Transverse colon (tissue), 4 donors: Measurements from ENCODE around the gene AGK. TPM values are rescaled to one million over a fixed set of nuclear protein-coding genes. Genes with fewer than 3 reads are reported as not detected.

Experiments used
- DNase-seq: peaks from one replicate; pipeline ENCODE4 v3.0.0-alpha.2; 2019
- H3K27ac ChIP-seq, 4 donors: fragments of 200-600 bp; sonication (generic); 2 replicates each; pipeline ENCODE4 v1.5.1; 2016 to 2018; ENCODE audit warnings: inconsistent platforms in 4 of 4
- H3K27me3 ChIP-seq: fragments of 200-600 bp; sonication (generic); 2 replicates; pipeline ENCODE4 v1.5.1; 2017; ENCODE audit warnings: inconsistent platforms
- H3K36me3 ChIP-seq, 4 donors: fragments of 200-600 bp; sonication (generic); 2 replicates each; pipeline ENCODE4 v1.5.1; 2017 to 2019; ENCODE audit warnings: inconsistent platforms in 4 of 4
- H3K4me1 ChIP-seq, 4 donors: fragments of 200-600 bp; sonication (generic); 2 replicates each; pipeline ENCODE4 v1.5.1; 2017 to 2020; ENCODE audit warnings: inconsistent platforms in 4 of 4
- H3K4me3 ChIP-seq, 4 donors: fragments of 200-600 bp; sonication (generic); 1 replicate in 1 of 4; 2 replicates in 3 of 4; pipeline versions ENCODE4 v1.5.1 to v1.6.1; 2017 to 2019; ENCODE audit warnings: inconsistent platforms in 4 of 4
- H3K9me3 ChIP-seq, 2 donors: fragments of 200-600 bp; sonication (generic); 2 replicates each; pipeline ENCODE4 v1.5.1; 2017 to 2019; ENCODE audit warnings: inconsistent platforms in 2 of 2
- EP300 ChIP-seq: sonication (generic); formaldehyde crosslinking; IDR thresholded peaks from one replicate; pipeline ENCODE4 v1.6.1; 2017; ENCODE audit warnings: antibody characterized with exemption, low read depth
- POLR2A ChIP-seq: fragments of 450-650 bp; IDR thresholded peaks from one replicate; pipeline ENCODE4 v1.6.1; 2016; ENCODE audit warnings: antibody characterized with exemption, mild to moderate bottlenecking, moderate library complexity
- POLR2AphosphoS5 ChIP-seq, 3 donors: sonication (generic); formaldehyde crosslinking; IDR thresholded peaks; one replicate each; pipeline ENCODE4 v1.6.1; 2016; ENCODE audit warnings: antibody characterized with exemption in 3 of 3
- WGBS, 2 donors: methylation state at CpG; one replicate each; pipeline ENCODE4 v1.1.5; 2018; ENCODE audit warnings: low coverage in 1 of 2; 5-methylcytosine and 5-hydroxymethylcytosine counted together
- in situ Hi-C, 4 donors: fragments of 200-750 bp; cut with MboI; loops; one replicate each; pipeline versions ENCODE4 v1.15.0 to v1.15.1; 2017; ENCODE audit warnings: low sequenced_read_pairs in 3 of 4, low pct_ligation_motif_present in 1 of 4, low pct_unique_long_range_greater_than_20kb in 1 of 4
- intact Hi-C: fragments of 100-400 bp; cut with DNase I; formaldehyde crosslinking; loops from one replicate; pipeline ENCODE4 v1.15.1; 2023; ENCODE audit warnings: low total_unique reads
- total RNA-seq, 4 donors: library from RNA; depleted of rRNA; stranded (reverse); fragments of >200 nt; gene quantifications; one replicate each; pipeline ENCODE4 v1.1.0, GENCODE V29; 2016
- TF ChIP-seq, protein P1 (sequence below), 5 experiments: fragments of 200-600 bp in 3 of 5; fragments of 450-650 bp in 2 of 5; sonication (generic) in 3 of 5; IDR thresholded peaks; 1 replicate in 2 of 5; 2 replicates in 3 of 5; pipeline ENCODE4 v1.5.1; 2016 to 2017; ENCODE audit warnings: antibody characterized with exemption in 5 of 5, inconsistent platforms in 3 of 5, mild to moderate bottlenecking in 2 of 5, moderate library complexity in 1 of 5

AGK gene
- total RNA-seq, 4 donors from 2014 or later = 5.4 to 22.8 (median 19.1) TPM

DNA sequence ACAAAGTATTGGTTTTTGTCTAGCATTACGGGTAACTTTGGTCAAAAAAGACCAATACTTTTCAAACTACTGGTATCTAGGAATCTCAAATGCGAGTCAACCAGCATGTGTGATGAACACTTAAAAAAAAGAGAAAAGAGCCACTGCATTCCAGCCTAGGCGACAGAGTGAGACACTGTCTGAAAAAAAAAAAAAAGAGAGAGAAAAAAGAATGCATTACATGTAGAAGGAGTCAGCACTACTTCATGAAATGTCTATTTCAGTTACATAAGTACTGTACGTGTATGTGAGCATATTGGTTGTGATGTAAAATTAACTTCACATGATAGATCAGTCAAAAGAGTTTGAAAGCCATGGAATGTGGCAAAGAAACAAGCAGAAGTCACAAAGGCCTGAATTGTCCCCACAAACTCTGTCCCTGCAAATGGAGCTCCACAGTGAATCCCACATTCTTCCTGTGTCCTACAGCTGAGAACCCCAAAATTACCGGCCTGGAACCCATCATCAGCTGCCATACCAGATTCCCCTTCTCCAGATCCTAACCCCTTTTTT lies 149.2 kb downstream of the AGK start:
- intact Hi-C loops (no loop called here), in situ Hi-C loops (no loop called here)
- Histone ChIP-seq H3K27ac (peak overlapping the region; percentile 87 to 88 (median 87)), H3K4me1 (peaks cover 14 to 68% (median 40%) of the 10 kb centered on the region in 4 donors), H3K36me3 (no peaks in the 10 kb centered on the region), H3K27me3 (no peaks in the 10 kb centered on the region), H3K9me3 (no peaks in the 10 kb centered on the region), H3K4me3 (peak overlapping the region in 2 of 4 donors; percentile 90 to 92)
- TF ChIP-seq EP300 (no peak), POLR2A (no peak), POLR2AphosphoS5 (IDR thresholded peaks at IDR 0.05) (no peak)
- TF ChIP-seq, protein P1, sequence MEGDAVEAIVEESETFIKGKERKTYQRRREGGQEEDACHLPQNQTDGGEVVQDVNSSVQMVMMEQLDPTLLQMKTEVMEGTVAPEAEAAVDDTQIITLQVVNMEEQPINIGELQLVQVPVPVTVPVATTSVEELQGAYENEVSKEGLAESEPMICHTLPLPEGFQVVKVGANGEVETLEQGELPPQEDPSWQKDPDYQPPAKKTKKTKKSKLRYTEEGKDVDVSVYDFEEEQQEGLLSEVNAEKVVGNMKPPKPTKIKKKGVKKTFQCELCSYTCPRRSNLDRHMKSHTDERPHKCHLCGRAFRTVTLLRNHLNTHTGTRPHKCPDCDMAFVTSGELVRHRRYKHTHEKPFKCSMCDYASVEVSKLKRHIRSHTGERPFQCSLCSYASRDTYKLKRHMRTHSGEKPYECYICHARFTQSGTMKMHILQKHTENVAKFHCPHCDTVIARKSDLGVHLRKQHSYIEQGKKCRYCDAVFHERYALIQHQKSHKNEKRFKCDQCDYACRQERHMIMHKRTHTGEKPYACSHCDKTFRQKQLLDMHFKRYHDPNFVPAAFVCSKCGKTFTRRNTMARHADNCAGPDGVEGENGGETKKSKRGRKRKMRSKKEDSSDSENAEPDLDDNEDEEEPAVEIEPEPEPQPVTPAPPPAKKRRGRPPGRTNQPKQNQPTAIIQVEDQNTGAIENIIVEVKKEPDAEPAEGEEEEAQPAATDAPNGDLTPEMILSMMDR (IDR thresholded peaks at IDR 0.05) = no peak
- no peak for DNase-seq
- 68 to 70% methylated on average over 5 of the region's 5 CpGs for WGBS, 2 donors

- no peaks in the 10 kb centered on the region for H3K36me3 ChIP-seq
- H3K27ac ChIP-seq = peak overlapping the region; percentile 87 to 88 (median 87)
- TF ChIP-seq, protein P1 (IDR thresholded peaks at IDR 0.05) = no peak
- TF ChIP-seq POLR2AphosphoS5 (IDR thresholded peaks at IDR 0.05) (no peak), POLR2A (no peak), EP300 (no peak)
- DNase-seq = no peak
- no peaks in the 10 kb centered on the region for H3K9me3 ChIP-seq
- intact Hi-C loops (no loop called here), in situ Hi-C loops (no loop called here)
- peaks cover 12 to 68% (median 35%) of the 10 kb centered on the region in 4 donors for H3K4me1 ChIP-seq
- WGBS, 2 donors = 7 to 32% methylated on average over 2 to 20 of the region's 20 CpGs
- H3K4me3 ChIP-seq = peak overlapping the region; percentile 87 to 92 (median 91)
- no peaks in the 10 kb centered on the region for H3K27me3 ChIP-seq
Measured at GRCh38 chr7:141700848-141701371, 149.7 kb downstream of the AGK start.

- H3K27me3 ChIP-seq = no peaks in the 10 kb centered on the region
- TF ChIP-seq EP300 = no peak
- TF ChIP-seq POLR2AphosphoS5 (IDR thresholded peaks at IDR 0.05) = peak in 1 of 3 donors; percentile 6
- peak; percentile 42 for TF ChIP-seq POLR2A
- H3K27ac ChIP-seq = peak overlapping the region; percentile 87 to 88 (median 87)
- DNase-seq = peak; percentile 59
- intact Hi-C loops (no loop called here), in situ Hi-C loops (no loop called here)
- 2% methylated on average over 29 of the region's 59 CpGs; no CpG with 5 or more reads in 1 of the 2 donors for WGBS, 2 donors
- peak overlapping the region; percentile 87 to 92 (median 91) for H3K4me3 ChIP-seq
- no peaks in the 10 kb centered on the region for H3K9me3 ChIP-seq
- H3K36me3 ChIP-seq = no peaks in the 10 kb centered on the region
- peaks cover 7 to 68% (median 32%) of the 10 kb centered on the region in 4 donors for H3K4me1 ChIP-seq
Measured at GRCh38 chr7:141701489-141702046, 150.4 kb downstream of the AGK start.

- Histone ChIP-seq H3K4me1 (peaks cover 7 to 64% (median 32%) of the 10 kb centered on the region in 4 donors), H3K4me3 (peak within 1 kb of the TSS; percentile 87 to 92 (median 91)), H3K36me3 (no peaks in the 10 kb centered on the region), H3K9me3 (no peaks in the 10 kb centered on the region), H3K27ac (peak within 1 kb of the TSS; percentile 87 to 88 (median 87)), H3K27me3 (no peaks in the 10 kb centered on the region)
- in situ Hi-C loops = no loop called here
- TF ChIP-seq EP300 (no peak), POLR2AphosphoS5 (IDR thresholded peaks at IDR 0.05) (no peak), POLR2A (no peak)
- TF ChIP-seq, protein P1 (IDR thresholded peaks at IDR 0.05) = no peak
- DNase-seq = peak; percentile 53
- intact Hi-C loops = no loop called here
- 0% methylated on average over 27 of the region's 62 CpGs; no CpG with 5 or more reads in 1 of the 2 donors for whole genome bisulfite sequencing, 2 donors
Measured at GRCh38 chr7:141702047-141702567, 150.9 kb downstream of the AGK start, which contains the start of gene DENND11. Gene DENND11, minus strand, starts transcription at chr7:141702166. Its CDS starts 13 bp downstream, at chr7:141702153.
